ENCODE data around the gene HOXD10. TPM values are rescaled to one million over a fixed set of nuclear protein-coding genes. Genes with fewer than 3 reads are reported as not detected.

Gene HOXD10
- total and polyA plus RNA-seq, 2 of the 13 experiments (the other 11 are each of a cell fraction or from before 2014, with no cell fraction given), result not detected

DNA sequence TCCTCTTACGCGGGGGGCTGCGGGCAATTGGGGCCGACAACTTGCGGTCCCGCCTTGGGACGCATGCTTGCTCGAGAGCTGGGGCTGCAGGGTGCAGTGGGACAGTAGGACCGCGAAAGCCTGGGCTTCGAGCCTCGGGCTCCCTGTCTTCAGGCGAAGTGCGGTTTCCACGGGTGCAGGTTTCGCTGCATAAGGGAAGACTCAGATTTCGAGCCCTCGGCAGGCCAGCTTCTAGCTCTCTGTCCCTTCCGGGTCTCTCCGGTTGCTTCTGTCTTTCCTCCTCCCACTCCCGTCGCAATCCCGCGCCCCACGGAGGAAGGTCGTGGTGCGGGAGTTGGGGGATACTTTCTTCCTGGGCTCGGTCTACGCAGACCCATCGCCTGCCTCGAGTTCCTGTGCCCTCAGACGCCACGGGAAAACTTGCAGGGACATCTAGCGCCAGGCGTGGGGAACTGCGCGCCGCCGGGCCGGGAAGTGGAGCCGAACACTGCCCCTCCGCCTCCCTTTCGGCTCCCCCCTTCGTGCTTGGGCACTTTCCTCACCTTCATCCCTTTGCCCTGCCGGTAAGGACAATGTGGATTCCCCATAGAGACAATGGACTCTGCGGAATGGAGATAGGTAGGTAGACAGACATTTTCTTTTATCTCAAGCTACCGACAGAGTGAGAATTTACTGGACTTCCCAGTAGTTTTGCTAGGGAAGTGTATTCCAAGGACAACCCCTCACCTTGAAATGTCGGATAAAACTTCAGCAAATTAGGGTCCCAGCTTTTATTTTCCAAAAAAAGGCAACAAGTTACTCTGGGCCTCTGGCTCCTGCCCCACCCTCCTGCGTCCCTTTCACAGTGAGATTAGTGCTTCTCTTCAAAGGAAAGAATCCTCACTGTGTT lies 28.3 kb upstream of the HOXD10 start (continued):
- TF ChIP-seq, protein P1, sequence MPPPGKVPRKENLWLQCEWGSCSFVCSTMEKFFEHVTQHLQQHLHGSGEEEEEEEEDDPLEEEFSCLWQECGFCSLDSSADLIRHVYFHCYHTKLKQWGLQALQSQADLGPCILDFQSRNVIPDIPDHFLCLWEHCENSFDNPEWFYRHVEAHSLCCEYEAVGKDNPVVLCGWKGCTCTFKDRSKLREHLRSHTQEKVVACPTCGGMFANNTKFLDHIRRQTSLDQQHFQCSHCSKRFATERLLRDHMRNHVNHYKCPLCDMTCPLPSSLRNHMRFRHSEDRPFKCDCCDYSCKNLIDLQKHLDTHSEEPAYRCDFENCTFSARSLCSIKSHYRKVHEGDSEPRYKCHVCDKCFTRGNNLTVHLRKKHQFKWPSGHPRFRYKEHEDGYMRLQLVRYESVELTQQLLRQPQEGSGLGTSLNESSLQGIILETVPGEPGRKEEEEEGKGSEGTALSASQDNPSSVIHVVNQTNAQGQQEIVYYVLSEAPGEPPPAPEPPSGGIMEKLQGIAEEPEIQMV (CRISPR knock-in tag; IDR thresholded peaks at IDR 0.05; ENCODE audit: low read depth), result no peak
- TF ChIP-seq MED8 (CRISPR knock-in tag; IDR thresholded peaks at IDR 0.05; ENCODE audit: insufficient replicate concordance) (no peak), CBX5 (CRISPR knock-in tag; IDR thresholded peaks at IDR 0.05; ENCODE audit: borderline replicate concordance) (no peak), TCF7L2 (IDR thresholded peaks at IDR 0.05; ENCODE audit: low read depth, low read length) (no peak), SMAD3 (CRISPR knock-in tag; IDR thresholded peaks at IDR 0.05) (no peak), SALL2 (CRISPR knock-in tag; IDR thresholded peaks at IDR 0.05) (no peak), BORCS8-MEF2B (CRISPR knock-in tag; IDR thresholded peaks at IDR 0.05) (no peak), ZNF605 (CRISPR knock-in tag; IDR thresholded peaks at IDR 0.05) (peak; percentile 41; the same call in 1 of the 2 replicates), CBFB (CRISPR knock-in tag; IDR thresholded peaks at IDR 0.05) (no peak), RFX3 (CRISPR knock-in tag; IDR thresholded peaks at IDR 0.05) (no peak), ZNF124 (CRISPR knock-in tag; IDR thresholded peaks at IDR 0.05) (0 out of 2 replicates have a peak, but pooled peaks have one; percentile 47), ZZZ3 (CRISPR knock-in tag; IDR thresholded peaks at IDR 0.05; ENCODE audit: borderline replicate concordance) (no peak), SP140L (CRISPR knock-in tag; IDR thresholded peaks at IDR 0.05; ENCODE audit: borderline replicate concordance) (no peak), CBX1 (IDR thresholded peaks at IDR 0.05; ENCODE audit: low read depth) (no peak), TBL1XR1 (IDR thresholded peaks at IDR 0.05; ENCODE audit: borderline replicate concordance, low read length, partially characterized antibody) (no peak), ZNF567 (CRISPR knock-in tag; IDR thresholded peaks at IDR 0.05; ENCODE audit: borderline replicate concordance) (no peak), ZBTB20 (CRISPR knock-in tag; IDR thresholded peaks at IDR 0.05; ENCODE audit: borderline replicate concordance, low read depth) (no peak), SOX5 (CRISPR knock-in tag; IDR thresholded peaks at IDR 0.05; ENCODE audit: borderline replicate concordance) (no peak)
- TF ChIP-seq, protein P2, sequence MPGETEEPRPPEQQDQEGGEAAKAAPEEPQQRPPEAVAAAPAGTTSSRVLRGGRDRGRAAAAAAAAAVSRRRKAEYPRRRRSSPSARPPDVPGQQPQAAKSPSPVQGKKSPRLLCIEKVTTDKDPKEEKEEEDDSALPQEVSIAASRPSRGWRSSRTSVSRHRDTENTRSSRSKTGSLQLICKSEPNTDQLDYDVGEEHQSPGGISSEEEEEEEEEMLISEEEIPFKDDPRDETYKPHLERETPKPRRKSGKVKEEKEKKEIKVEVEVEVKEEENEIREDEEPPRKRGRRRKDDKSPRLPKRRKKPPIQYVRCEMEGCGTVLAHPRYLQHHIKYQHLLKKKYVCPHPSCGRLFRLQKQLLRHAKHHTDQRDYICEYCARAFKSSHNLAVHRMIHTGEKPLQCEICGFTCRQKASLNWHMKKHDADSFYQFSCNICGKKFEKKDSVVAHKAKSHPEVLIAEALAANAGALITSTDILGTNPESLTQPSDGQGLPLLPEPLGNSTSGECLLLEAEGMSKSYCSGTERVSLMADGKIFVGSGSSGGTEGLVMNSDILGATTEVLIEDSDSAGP (CRISPR knock-in tag; IDR thresholded peaks at IDR 0.05; ENCODE audit: borderline replicate concordance), result peak; percentile 83; the same call in 1 of the 2 replicates
- TF ChIP-seq, protein P3, sequence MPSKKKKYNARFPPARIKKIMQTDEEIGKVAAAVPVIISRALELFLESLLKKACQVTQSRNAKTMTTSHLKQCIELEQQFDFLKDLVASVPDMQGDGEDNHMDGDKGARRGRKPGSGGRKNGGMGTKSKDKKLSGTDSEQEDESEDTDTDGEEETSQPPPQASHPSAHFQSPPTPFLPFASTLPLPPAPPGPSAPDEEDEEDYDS (CRISPR knock-in tag; IDR thresholded peaks at IDR 0.05), result no peak
- TF ChIP-seq, protein P4, sequence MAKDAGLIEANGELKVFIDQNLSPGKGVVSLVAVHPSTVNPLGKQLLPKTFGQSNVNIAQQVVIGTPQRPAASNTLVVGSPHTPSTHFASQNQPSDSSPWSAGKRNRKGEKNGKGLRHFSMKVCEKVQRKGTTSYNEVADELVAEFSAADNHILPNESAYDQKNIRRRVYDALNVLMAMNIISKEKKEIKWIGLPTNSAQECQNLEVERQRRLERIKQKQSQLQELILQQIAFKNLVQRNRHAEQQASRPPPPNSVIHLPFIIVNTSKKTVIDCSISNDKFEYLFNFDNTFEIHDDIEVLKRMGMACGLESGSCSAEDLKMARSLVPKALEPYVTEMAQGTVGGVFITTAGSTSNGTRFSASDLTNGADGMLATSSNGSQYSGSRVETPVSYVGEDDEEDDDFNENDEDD (CRISPR knock-in tag; IDR thresholded peaks at IDR 0.05; ENCODE audit: borderline replicate concordance), result peak; percentile 32
- TF ChIP-seq, protein P5, sequence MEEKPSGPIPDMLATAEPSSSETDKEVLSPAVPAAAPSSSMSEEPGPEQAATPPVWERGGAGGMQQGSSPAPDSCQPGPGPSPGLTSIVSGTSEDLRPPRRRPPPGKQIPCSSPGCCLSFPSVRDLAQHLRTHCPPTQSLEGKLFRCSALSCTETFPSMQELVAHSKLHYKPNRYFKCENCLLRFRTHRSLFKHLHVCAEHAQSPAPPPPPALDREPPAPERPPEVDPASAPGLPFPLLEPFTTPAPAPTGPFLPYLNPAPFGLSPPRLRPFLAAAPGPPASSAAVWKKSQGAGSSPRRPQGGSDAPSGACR (CRISPR knock-in tag; IDR thresholded peaks at IDR 0.05), result no peak

Data from HepG2 (cell line).